Daoy (cell line): Measurements from ENCODE around the gene EZH1. TPM values are rescaled to one million over a fixed set of nuclear protein-coding genes. Genes with fewer than 3 reads are reported as not detected.

ENCODE experiments used
- DNase-seq: peaks from one replicate; pipeline ENCODE4 v3.0.0-alpha.2; 2015; ENCODE audit warnings: low read depth
- total RNA-seq: library from RNA; depleted of rRNA; stranded (reverse); fragments of >200 nt; shearing (Covaris generic); gene quantifications from 2 replicates; pipeline ENCODE4 v1.2.3, GENCODE V29; 2014

Gene EZH1
- total RNA-seq, 1 experiment from 2014 or later: 6.8 TPM

- DNase-seq: no peak
These were observed 35.3 kb downstream of the EZH1 start for GRCh38 chr17:42709561-42709960.

- DNase-seq: no peak
These were observed 36.3 kb downstream of the EZH1 start for GRCh38 chr17:42708588-42708987.

- no peak for DNase-seq
These were observed 38.1 kb downstream of the EZH1 start for GRCh38 chr17:42706732-42707131.

GRCh38 chr17:42704837-42705494, 39.9 kb downstream of the EZH1 start:
- no peak for DNase-seq

- no peak for DNase-seq
These were observed 40.4 kb downstream of the EZH1 start for GRCh38 chr17:42704490-42704836.

GRCh38 chr17:42702446-42702845, 42.4 kb downstream of the EZH1 start:
- DNase-seq: no peak

- DNase-seq: no peak
These were observed 44.1 kb downstream of the EZH1 start for GRCh38 chr17:42700586-42701289.

- no peak for DNase-seq
These were observed 45.5 kb downstream of the EZH1 start for GRCh38 chr17:42699415-42699740.

GRCh38 chr17:42698736-42699414, 46.0 kb downstream of the EZH1 start:
- no peak for DNase-seq

GRCh38 chr17:42697108-42697811, 47.6 kb downstream of the EZH1 start:
- DNase-seq: no peak

GRCh38 chr17:42695500-42695899, 49.3 kb downstream of the EZH1 start:
- no peak for DNase-seq

- DNase-seq: no peak
These were observed 50.3 kb downstream of the EZH1 start for GRCh38 chr17:42694524-42694923.

- DNase-seq: no peak
These were observed 52.4 kb downstream of the EZH1 start for GRCh38 chr17:42692489-42692888.

GRCh38 chr17:42691021-42691545, 53.8 kb downstream of the EZH1 start:
- DNase-seq: no peak

GRCh38 chr17:42690596-42690995, 54.2 kb downstream of the EZH1 start:
- no peak for DNase-seq

- no peak for DNase-seq
These were observed 57.0 kb downstream of the EZH1 start for GRCh38 chr17:42687707-42688320.

- no peak for DNase-seq
These were observed 58.2 kb downstream of the EZH1 start for GRCh38 chr17:42686520-42687128.

- no peak for DNase-seq
These were observed 59.0 kb downstream of the EZH1 start for GRCh38 chr17:42685831-42686230.

- no peak for DNase-seq
These were observed 59.8 kb downstream of the EZH1 start for GRCh38 chr17:42684929-42685556.

GRCh38 chr17:42683407-42684034, 61.3 kb downstream of the EZH1 start:
- no peak for DNase-seq
